Stimulated activated CD8-positive, alpha-beta memory T cell treated with anti-CD3 and anti-CD28 coated beads, Interleukin-4, amount 100 ng/mL, for 48 hours (primary cell): ENCODE measurements around the gene AIPL1.

Source experiments
- DNase-seq: peaks from one replicate; pipeline ENCODE4 v3.0.0-alpha.2; 2020

AIPL1 gene

DNA sequence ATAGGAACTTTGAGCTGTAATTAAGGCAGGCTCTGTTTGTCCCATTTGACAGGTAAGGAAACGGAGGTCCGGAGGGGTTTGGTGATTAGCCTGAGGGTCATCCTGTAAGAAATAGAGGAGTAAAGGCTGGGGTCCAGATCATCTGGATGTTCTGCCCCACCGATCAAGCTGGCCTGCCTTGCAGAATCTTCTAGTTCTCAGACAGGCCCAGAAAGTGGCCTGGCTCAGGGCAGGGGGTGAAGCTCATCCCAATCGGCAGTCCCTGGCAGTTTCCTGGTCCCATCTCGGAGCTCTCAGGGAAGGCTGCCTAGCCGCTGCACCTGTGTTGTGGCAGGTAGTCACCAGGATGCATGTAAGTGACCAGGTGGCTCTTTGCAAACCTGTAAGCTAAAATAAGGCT is 13.6 kb upstream of the AIPL1 start:
- DNase-seq: no peak

DNA sequence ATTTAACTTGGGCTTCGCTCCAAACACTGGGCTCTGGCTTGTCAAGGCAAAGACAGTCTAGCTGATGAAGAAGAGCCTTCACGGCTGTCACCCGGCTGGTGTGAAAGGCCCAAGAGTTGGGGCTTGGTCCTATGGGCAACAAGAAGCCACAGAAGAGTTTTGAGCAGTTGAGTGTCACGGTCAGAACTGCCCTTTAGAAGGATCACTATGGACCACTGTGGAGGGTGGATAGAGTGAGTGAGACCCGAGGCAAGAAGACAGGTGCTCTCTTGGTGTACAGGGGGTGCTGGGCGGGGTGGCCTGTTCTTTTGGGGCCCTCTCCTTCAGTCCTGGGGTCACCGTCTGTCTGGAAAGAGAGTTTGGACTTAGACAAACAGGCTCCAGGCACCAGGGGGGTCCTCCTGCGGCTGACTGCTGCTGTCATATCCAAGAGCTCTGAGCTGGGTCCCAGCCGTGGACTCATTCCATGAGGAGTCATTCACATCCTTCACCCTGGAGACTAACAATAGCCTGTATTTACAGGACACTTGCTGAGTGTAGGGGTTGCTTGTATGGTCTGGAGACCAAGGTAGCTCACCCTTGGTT is 11.7 kb upstream of the AIPL1 start:
- no peak for DNase-seq

DNA sequence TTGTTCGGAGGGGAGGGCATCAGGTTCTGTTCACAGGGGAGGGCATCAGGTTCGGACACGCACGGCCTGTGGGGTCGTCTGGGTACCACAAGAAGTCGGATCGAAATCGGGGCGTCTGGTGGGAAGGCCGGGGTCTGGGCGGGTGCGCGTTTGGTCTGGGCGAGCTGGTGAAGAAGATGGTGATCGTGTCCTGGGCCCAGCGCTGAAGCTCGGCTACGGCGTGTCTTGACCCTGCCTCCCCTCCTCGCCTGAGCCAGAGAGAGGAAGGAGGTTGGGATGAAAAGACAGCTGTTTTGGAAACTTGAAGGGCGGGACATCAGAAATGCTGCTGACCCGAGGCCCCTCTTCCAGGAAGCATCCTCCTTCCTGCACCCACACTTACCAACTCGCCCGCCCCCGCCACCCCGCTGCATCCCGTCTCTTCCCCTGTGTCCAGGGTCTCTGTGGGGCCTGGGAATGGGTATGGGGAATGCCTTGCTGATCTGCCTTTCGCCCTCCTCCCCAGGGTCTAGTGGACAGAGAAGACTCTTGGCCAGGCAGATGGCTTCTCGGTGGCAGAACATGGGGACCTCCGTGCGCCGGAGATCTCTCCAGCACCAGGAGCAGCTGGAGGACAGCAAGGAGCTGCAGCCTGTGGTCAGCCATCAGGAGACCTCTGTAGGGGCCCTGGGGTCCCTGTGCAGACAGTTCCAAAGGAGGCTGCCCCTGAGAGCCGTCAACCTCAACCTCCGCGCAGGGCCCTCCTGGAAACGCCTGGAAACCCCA is 9.8 kb upstream of the AIPL1 start:
- peak; percentile 31 for DNase-seq

DNA sequence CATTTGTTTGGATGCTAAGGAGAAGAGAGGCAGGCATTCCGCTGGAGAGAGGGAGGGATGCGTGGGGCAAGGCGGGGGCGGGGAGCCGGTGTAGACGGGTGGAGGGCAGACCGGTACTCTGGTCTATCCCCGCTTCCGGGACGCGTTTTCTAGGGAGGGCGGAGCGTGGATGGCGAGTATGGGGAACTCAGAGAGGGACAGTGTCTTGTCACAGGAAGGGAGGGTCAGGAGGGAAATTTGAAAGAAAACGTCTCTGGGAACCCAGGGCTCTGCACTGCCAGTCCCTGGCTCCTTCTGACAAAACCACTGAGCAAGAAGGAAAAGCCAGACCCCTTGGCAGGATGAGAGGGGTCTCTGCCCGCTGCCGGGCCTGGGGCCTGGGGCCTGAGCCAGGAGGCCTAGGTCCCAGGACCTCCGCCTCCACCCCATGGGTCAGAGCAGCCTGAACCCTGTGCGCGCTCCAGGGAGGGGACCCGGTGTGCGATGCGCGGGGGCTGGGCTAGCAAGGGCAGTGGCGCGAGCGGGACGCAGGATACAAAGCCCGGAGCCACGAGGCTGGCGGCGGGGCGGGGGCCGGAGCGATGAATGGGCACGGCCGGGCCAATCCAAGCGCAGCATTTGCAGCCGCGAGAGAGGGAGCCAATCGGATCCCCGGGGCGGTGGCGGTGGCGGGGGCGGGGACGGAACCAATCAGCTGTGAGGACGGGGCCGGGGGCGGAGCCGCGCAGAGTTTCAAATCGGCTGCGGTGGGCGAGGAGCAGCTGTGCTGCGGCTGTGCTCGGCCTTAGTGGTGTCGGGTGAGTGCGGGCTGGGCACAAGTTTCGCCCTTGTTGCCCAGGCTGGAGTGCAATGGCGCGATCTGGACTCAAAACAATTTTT is 9.0 kb upstream of the AIPL1 start, which contains the start of gene PIMREG:
PIMREG (plus strand) TSS at position 764 of the 879 bp plus-strand sequence. CDS start 656 bp downstream, outside the sequence.
- peak; percentile 96 for DNase-seq

DNA sequence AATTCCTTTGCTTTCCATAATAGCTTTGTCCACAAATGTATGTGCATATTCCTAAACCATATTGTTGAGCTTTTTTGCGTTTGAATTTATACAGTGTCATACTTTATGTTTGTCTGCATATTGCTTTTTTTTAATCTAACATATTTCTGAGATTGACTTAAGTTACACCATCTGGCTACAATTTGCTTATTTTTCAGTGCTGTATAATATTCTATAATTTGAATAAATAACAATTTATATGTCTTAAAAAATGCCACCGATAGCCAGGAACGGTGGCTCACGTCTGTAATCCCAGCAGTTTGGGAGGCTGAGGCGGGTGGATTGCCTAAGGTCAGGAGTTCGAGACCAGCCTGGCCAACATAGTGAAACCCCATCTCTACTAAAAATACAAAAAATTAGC is 7.9 kb upstream of the AIPL1 start:
- DNase-seq: no peak

DNA sequence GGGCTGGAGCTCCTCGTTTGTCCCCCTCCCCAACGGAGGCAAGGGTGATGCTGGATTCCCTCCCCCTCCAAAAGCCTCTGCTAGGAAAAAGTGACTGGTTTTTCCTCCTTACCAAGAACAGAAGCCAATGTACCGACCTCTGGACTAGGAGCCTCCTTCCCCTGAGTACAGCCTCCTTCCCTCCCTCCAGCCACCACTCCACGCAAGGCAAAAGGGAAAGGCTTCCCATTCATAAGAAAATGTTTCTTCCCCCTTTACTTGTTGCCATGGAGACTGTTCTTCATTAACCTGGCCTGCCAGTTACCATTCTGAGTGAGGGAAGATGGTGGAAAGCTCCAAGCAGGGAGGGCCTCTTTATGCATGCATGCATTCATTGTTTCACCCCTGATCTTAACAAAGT is 5.0 kb upstream of the AIPL1 start:
- no peak for DNase-seq

DNA sequence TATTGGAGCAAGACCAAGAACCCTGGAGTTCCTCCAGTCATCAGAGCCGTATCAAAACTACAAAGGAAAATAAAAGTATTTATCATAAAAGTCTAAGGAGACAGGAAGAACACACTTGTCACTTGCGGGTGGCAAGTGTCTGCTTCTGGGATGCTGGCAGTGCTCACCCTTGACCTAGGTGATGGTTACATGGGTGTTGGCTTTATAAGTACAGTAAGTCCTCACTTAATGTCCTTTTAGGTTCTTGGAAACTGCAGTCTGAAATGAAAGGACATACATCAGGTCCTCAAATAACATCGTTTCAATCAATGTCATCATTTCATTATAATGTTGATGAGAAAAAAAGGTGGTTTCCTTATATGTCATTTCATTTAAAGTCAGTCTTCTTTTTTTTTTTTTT is 3.0 kb upstream of the AIPL1 start:
- no peak for DNase-seq

DNA sequence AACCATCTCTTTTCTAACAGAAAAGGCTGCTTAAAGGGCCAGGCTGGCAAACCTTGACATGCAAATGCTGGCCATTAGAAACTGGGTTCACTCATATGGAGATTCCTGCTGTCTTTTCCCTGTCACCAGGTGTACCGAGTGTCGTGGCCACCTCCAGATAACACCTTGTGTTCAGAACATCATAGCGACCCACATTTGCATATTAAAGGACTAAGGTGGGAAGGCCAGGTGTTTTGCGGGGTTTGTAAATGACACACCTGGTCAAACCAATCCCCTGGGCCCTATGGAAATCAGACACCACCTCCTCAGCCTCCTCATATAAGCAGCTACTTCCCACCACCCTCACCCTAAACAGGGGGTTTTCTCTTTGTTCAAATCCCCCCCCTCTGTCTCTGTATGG is 2.5 kb upstream of the AIPL1 start:
- no peak for DNase-seq

DNA sequence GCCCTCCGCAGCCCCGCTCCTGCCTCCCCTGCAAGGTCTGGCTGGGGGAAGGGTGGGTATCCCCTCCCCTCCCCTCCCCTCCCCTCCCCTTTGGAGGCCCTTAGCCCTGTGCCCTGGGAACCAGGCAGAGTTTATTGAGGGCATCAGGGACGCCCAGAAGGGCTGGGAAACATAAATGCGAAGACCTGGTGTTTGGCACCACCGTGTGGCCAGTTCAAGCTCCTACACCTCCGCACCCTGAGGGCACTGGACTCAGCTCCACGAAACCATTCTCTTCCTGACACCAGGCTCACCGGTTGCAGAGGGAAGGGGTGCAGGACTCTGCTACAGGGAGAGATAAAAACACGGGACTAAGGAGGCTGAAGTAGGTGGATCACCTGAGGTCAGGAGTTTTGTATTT is 1.0 kb upstream of the AIPL1 start:
- peak; percentile 75 for DNase-seq

DNA sequence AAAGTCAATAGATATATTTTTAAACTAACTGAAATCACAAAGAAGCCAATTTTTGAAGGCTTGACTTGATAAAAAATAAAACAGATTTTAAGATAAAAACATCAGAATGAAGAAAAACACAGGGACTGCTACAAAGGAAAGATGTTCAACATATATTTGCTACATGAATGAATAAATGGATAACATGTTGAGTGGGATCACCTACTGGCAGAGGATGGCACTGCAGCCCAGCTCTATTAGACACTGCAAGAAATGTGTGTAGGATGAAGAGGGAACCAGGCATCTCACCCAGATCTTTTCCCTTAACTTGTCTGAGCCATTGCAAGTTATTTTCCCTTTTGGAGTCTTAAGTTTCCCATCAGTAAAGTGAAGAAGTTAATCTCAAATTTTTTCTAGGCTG is 4.2 kb downstream of the AIPL1 start:
- peak; percentile 36 for DNase-seq

DNA sequence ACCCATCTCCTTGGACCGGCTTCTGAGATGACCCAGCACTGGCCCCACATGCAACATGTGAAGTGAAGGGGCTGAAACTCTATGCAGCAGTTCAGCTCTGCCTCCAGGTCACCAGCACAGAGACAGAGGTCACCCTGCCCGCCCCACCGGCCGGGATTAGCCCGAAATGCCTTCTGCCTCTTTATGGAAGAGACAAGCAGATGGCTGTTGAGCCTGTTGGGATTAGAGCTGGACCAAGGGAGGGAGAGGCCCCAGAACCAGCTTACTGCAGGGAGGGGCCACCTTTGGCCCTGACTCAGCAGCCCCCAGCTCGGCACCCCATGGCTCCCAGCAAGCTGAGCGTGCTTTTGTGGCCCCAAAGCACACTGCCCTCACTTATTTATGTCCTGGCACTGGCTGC is 5.7 kb downstream of the AIPL1 start:
- no peak for DNase-seq

DNA sequence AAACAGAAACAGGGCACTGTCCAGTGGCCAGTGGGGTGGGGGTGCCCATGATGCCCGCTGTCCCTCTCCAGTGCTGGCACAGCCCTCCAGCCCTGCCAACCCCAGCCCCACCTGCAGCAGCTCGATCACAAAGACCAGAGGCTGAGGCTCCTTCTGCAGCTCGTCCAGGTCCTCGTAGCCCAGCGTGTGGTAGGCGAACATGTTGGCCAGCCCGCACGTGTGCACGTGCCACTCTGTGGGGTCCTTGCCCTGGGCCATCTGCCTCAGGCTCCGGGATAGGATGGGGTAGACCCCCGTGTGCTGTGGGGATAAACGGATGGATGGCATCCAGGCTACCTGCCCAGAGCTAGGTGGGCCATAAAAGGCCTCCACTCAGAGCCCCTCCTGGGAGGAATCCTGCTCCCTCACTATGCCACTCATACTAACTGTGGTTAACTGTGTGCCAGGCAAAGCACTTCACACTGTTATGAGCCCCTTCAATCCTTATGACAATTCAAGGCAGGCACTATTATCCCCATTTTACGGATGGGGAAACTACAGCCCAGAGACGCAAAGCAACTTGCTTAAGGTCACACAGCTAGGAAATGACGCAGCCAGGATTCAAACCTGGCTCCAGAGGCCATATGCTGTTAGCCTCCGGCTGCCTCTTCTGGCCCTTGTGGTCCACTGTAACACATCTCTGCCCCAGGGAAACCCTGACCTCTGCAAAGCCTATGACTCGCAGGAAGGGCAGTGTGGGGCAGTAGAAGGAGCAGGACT is 6.5 kb downstream of the AIPL1 start:
- no peak for DNase-seq

DNA sequence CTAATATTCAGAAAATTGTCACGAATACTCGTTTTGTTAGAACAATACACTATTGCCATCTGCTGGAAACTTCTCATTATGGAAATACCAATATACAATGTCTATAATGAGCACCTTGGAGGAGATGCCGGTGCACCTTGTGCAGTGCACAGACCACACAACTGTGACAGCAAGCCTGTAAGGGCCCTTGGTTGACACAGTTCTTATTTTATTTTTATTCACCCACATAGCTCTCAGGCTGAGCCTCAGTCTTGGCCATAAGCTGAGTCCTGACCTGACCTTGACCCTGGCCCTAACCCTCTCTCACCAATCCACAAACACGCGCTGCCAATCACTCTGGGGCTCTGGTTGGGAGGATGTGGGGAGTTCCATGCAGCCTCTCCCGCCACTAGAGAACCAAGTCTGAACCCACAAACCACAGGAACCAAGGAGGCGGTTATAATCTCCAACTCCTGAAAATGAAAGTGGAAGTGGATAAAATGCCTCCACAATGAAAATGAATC is 7.6 kb downstream of the AIPL1 start:
- DNase-seq: peak; percentile 63

DNA sequence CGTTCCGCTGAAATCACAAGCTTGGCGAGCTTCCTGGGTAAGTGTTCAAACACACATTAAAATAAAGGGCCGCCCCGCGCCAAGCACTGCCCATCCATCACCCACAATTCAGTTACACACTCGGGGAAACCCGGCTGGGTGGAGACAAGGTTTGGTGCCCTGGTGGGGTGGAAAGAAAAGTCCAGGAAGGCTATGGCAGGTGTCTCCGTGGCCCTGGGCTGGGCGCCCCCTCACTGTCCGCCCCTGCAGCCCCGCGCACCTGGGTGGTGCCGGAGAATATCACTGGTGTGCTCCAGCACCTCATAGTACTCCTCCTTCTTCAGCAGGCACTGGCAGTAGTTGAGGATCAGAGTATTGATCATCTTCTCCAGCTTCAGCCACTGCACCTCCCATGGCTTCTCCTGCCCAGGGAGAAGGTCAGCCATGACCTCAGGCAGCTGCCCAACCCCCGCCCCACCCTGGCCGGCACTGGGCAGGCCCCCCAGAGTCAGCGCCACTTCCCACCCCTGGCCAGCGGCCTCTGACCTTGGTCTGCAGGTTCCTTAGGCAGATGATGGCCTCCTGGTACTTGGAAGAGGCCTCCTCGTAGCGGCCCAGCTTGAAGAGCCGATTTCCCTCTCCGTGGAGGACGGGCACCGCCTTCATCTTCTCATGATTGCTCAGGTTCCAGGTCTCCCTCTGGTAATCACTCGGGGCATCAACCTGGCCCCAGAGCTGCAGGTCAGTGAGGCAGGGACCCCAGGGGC is 8.4 kb downstream of the AIPL1 start:
- no peak for DNase-seq

DNA sequence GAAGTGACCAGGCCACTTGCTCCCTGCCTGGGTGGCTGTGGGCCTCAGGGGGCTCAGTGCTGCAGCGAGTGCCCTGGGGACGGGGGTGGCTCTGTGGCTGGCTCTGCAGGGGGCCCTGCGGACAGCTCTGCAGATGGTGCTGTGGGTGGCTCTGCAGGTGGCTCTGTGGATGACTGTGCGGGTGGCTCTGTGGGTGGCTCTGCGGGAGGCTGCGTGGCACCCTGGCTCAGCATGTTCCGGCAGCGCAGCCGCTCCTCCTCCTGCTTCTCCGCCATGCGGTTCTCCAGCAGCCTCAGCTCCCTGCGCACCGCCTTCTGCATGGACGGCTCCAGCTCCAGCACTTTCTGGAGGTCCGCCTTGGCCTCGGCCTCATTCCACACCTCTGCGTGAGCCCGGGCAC is 9.5 kb downstream of the AIPL1 start:
- DNase-seq: no peak

DNA sequence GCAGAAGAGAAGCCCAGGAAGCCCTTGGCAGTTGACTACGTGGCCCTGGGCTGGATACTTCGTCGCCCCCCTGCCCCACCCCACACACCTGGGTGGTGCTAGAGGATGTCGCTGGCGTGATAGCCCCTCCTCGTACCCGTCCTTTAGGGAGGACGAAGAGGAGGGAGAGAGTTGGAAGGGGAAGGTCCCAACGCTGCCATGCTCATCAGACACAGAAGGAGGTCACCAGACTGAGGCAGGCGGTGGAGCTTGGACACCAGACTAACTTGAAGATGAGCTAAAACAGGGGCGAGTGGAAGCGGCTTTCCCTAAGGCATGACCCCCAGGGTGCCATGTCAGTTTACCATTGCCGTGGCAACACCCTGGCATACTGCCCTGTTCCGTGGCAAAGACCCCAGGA is 11.0 kb downstream of the AIPL1 start:
- DNase-seq: no peak

DNA sequence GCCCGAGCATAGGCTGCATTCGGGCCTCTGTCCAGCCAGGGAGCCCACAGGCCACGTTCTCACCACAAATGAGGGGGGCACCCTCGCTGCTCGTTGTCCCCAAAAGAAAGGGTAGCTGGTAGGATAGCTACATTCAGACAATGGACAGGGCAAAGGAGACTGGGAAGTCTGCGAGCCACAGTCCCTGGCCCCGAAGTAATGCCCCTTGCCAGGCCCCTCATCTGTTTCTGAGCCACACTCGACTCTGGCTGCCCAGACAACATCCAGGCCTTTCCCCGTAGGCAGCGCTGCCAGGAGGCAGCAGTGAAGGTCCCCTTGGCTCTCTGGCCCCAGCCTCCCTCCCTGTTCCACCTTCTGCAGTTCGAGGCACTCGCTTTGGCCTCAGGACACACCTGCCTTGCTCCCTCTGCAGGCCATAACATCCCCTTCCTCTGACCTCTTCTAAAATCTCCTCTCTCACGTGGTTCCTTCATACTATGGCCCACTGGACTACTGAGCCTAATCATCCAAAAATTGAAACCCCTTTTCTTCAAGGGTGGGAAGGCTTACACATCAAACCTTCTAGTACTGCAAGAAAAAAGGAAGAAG is 12.2 kb downstream of the AIPL1 start:
- no peak for DNase-seq

DNA sequence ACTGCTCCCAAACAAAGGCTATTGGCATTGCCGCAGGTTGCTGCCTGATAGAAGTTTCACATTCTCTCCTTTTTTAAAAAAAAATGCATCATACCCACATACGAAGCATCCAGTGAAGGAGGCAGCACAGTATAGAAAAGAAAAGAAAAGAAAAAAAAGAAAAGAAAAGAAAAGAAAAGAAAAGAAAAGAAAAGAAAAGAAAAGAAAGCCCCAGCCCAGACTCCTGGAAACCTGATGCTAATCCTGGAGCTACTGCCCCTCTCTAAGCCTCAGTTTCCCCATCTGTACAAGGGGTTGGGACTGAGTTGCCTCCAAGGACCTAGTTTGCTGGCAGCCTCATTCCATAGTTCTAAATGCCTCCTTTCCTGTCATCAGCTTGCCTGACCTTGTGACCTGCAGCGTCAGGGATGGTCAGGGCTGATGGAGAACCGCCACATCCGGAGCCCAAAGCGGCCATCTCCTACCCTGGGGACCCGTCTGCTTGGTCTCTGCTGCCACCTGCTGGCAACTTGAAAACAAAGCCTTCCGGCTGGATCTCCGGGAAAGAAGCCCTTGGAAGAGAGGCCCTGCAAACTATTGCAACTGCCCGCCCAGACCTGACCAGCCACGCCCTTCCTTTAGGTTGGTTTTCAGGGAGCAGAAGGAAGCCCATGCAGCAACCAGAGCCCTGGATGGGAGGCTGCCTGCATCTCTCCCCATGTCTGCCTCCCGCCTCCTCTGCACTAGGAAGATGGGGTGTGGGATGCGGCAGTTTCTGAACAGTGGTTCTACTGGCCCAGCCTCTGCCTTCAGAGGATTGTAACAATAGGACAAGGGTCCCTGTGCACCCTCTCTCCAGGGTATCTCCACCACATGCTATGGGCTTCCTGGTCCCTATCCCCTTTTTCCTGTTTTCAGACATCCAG is 13.0 kb downstream of the AIPL1 start:
- DNase-seq: peak; percentile 88

DNA sequence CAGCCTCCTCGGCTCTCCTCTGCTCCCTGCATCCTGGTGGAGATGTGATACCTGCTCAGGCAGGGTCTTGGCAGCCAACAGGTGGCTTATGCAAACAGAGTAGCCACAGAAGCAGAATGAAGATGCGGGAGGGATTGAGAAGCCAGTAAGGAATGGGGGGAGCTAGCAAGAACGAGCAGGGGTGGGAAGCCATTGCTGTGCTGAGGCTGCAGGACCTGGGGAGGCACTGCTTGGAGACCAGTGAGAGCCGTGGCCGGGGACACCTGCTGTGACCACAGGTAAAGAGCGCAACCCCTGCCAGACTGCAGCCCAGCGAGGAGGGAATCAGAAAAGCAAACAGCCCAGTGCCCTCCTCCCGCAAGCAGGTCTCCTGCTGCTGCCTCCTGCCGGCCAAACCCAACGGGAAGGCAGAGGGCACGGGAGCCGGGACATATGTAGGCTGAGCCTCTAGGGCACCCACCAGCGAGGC is 14.7 kb downstream of the AIPL1 start:
- DNase-seq: peak; percentile 45

DNA sequence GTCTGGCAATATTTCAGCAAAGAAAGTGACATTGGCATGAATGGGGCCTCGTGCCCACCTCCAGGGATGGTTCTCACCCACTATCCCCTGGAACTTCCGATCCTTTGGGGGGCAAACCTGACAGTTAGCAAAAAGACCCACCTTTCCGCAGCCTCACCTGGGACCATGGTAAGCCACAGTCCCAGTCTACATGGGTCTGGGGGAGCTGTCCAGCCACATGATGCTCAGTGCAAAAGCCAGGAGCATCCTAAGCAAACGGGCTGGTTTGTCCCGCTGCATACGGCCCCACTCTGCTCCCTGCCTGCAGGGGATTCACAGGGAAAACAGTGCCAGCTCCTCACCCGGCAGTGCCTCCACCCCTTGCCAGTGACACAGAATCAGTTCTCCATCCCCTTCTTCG is 19.3 kb downstream of the AIPL1 start:
- no peak for DNase-seq
